NCI-H2107 (cell line): ENCODE data around the gene RTN4RL2.

Source experiments
- DNase-seq: peaks from one replicate; lab custom pipeline; 2025; lab: John Stamatoyannopoulos, UW

The RTN4RL2 gene

GRCh38 chr11:57463671-57464538 is 3.6 kb downstream of the RTN4RL2 start:
- no peak for DNase-seq

GRCh38 chr11:57464539-57465181 is 4.3 kb downstream of the RTN4RL2 start:
- no peak for DNase-seq

GRCh38 chr11:57466680-57467079 is 6.4 kb downstream of the RTN4RL2 start:
- DNase-seq = no peak

- no peak for DNase-seq
Measured at GRCh38 chr11:57467508-57468157, 7.3 kb downstream of the RTN4RL2 start.

GRCh38 chr11:57468276-57468675 is 7.9 kb downstream of the RTN4RL2 start:
- DNase-seq = no peak

- DNase-seq = no peak
Measured at GRCh38 chr11:57469268-57469667, 8.9 kb downstream of the RTN4RL2 start.

- no peak for DNase-seq
Measured at GRCh38 chr11:57471496-57471895, 11.2 kb downstream of the RTN4RL2 start.

GRCh38 chr11:57473285-57473841 is 13.0 kb downstream of the RTN4RL2 start:
- no peak for DNase-seq

GRCh38 chr11:57474017-57474802 is 13.9 kb downstream of the RTN4RL2 start:
- DNase-seq = no peak

- DNase-seq = no peak
Measured at GRCh38 chr11:57474803-57475115, 14.4 kb downstream of the RTN4RL2 start.

GRCh38 chr11:57475191-57475590 is 14.9 kb downstream of the RTN4RL2 start:
- no peak for DNase-seq

GRCh38 chr11:57475671-57476046 is 15.3 kb downstream of the RTN4RL2 start:
- no peak for DNase-seq

GRCh38 chr11:57476047-57476756 is 15.9 kb downstream of the RTN4RL2 start:
- DNase-seq = no peak

- DNase-seq = no peak
Measured at GRCh38 chr11:57476757-57477506, 16.6 kb downstream of the RTN4RL2 start.

GRCh38 chr11:57477507-57478189 is 17.3 kb downstream of the RTN4RL2 start:
- no peak for DNase-seq

- DNase-seq = no peak
Measured at GRCh38 chr11:57479021-57479663, 18.8 kb downstream of the RTN4RL2 start.

GRCh38 chr11:57479911-57480310 is 19.6 kb downstream of the RTN4RL2 start:
- DNase-seq = no peak

- no peak for DNase-seq
Measured at GRCh38 chr11:57480409-57481137, 20.2 kb downstream of the RTN4RL2 start.

- DNase-seq = no peak
Measured at GRCh38 chr11:57481315-57481714, 21.0 kb downstream of the RTN4RL2 start.
